Mucosa of stomach (tissue), 1 donor: ENCODE data around the gene DMAP1.

Source experiments
- H3K27me3 ChIP-seq: one replicate; pipeline ENCODE4 v1.7.0; 2013; ENCODE audit warnings: mild to moderate bottlenecking, low read length; ENCODE audit not compliant: control insufficient read depth, insufficient read depth
- H3K36me3 ChIP-seq: one replicate; pipeline ENCODE4 v1.7.0; 2013; ENCODE audit warnings: low read length; ENCODE audit not compliant: control insufficient read depth, insufficient read depth
- H3K4me1 ChIP-seq: one replicate; pipeline ENCODE4 v1.7.0; 2013; ENCODE audit warnings: mild to moderate bottlenecking, low read length; ENCODE audit not compliant: control insufficient read depth, insufficient read depth
- H3K4me3 ChIP-seq: one replicate; pipeline ENCODE4 v1.7.0; 2013; ENCODE audit warnings: low read length
- H3K9ac ChIP-seq: one replicate; pipeline ENCODE4 v1.7.0; 2013; ENCODE audit warnings: mild to moderate bottlenecking, low read length, moderate library complexity
- H3K9me3 ChIP-seq: one replicate; pipeline ENCODE4 v1.7.0; 2013; ENCODE audit warnings: mild to moderate bottlenecking, low read length, moderate library complexity; ENCODE audit not compliant: control insufficient read depth
- donor health status: Pancreatic carcinoma.

Gene DMAP1

GRCh38 chr1:44219301-44219626 lies 6.0 kb downstream of the DMAP1 start:
- Histone ChIP-seq H3K4me1 (peaks cover 11% of the 10 kb centered on the region), H3K9ac (no peak overlapping the region), H3K9me3 (no peaks in the 10 kb centered on the region), H3K4me3 (no peak overlapping the region), H3K27me3 (no peaks in the 10 kb centered on the region), H3K36me3 (peaks cover 6% of the 10 kb centered on the region)

- peaks cover 6% of the 10 kb centered on the region for H3K36me3 ChIP-seq
- H3K27me3 ChIP-seq, result no peaks in the 10 kb centered on the region
Observed at GRCh38 chr1:44220001-44220751, 6.9 kb downstream of the DMAP1 start.

DNA sequence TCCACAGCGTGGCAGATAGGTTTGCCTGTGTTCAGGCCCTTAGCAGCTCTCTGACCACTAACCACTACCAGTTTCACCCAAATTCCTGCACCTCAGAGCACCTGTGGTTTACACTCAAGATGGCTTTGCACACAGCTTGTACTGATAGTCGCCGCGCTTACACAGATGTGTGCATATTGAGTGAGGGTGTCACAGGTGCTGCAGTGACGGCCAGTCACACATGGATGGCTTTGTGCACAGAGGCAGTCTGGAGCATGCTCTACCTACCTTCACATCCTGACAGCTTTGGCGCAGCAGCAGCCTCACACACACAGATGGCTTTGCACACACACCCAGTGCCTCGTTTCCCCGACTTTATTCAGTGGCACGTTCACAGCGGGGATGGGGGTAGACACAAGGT lies 7.5 kb downstream of the DMAP1 start:
- Histone ChIP-seq H3K4me1 (peaks cover 10% of the 10 kb centered on the region), H3K27me3 (no peaks in the 10 kb centered on the region), H3K9ac (no peak overlapping the region), H3K9me3 (no peaks in the 10 kb centered on the region), H3K36me3 (peaks cover 6% of the 10 kb centered on the region), H3K4me3 (no peak overlapping the region)

More at GRCh38 chr1:44220001-44220751, 6.9 kb downstream of the DMAP1 start:
- Histone ChIP-seq H3K9ac (no peak overlapping the region), H3K9me3 (no peaks in the 10 kb centered on the region), H3K4me1 (peaks cover 10% of the 10 kb centered on the region), H3K4me3 (no peak overlapping the region)

DNA sequence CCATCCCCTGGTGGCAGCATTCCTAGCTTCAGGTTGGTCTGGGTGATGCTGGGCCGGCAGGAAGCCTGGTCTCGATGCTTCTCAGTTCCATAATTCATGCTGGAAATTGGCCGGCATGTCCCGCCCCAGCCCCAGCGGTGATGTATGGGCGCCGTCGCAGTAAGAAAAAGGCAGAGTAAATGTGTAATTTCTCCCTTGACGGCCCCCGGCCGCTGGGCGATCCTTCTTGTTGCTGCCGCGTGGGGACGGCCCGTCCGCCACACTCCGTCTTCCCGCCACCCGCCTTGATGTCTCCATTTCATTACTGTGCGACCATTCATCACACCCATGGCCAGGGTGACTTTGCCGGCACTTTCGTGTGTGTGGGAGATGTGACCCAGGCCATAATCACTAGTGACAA lies 8.5 kb downstream of the DMAP1 start:
- H3K9me3 ChIP-seq, result no peaks in the 10 kb centered on the region
- H3K4me3 ChIP-seq, result no peak overlapping the region
- peaks cover 10% of the 10 kb centered on the region for H3K4me1 ChIP-seq
- H3K9ac ChIP-seq, result no peak overlapping the region
- H3K27me3 ChIP-seq, result no peaks in the 10 kb centered on the region
- peaks cover 6% of the 10 kb centered on the region for H3K36me3 ChIP-seq

GRCh38 chr1:44222397-44223186 lies 9.3 kb downstream of the DMAP1 start:
- Histone ChIP-seq H3K9me3 (no peaks in the 10 kb centered on the region), H3K4me3 (no peak overlapping the region), H3K4me1 (peaks cover 7% of the 10 kb centered on the region), H3K36me3 (peaks cover 6% of the 10 kb centered on the region), H3K27me3 (no peaks in the 10 kb centered on the region), H3K9ac (no peak overlapping the region)

DNA sequence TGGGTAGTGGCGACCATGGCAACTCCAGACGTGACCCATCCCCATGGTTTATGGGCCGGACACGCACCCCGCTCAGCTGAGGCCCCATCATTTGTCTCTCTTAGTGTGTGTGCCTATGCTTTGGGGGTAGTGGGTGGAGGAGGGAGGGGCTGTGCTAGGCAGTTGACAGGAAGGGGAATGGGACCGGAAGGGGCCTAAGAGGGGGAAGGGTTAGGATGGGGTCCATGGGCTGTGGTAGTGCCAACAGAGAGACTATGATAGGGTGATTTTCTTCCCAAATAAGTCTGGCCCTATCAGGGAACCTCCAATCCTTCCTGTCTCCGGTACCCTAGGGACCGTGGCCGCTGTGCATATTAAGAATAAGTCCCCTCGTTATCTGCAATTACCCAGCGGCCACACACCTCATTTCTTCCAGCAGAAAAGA lies 9.9 kb downstream of the DMAP1 start:
- H3K27me3 ChIP-seq, result no peaks in the 10 kb centered on the region
- peaks cover 1% of the 10 kb centered on the region for H3K4me1 ChIP-seq
- no peaks in the 10 kb centered on the region for H3K9me3 ChIP-seq
- no peak overlapping the region for H3K4me3 ChIP-seq
- H3K36me3 ChIP-seq, result peaks cover 3% of the 10 kb centered on the region
- no peak overlapping the region for H3K9ac ChIP-seq

DNA sequence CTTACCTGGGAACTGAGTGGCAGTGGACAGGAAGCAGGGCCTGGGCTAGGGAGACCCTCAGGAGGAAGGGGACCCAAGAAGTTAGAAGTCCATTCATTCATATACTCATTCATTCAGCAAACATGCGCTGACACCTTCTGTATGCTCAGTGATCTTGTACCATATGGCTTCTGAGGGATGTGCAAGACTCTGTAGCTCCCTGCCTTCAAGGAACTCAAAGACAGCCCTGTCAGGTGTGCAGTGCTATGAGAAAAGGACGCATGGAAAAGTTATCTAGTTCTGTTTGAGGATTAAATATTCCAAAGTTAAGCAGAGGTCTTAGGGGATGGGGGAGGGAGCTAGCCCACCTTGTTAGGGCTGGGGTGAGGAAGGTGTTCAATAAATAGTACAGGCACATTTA lies 12.5 kb downstream of the DMAP1 start:
- Histone ChIP-seq H3K9ac (no peak overlapping the region), H3K27me3 (no peaks in the 10 kb centered on the region), H3K4me3 (no peak overlapping the region), H3K9me3 (no peaks in the 10 kb centered on the region), H3K36me3 (no peaks in the 10 kb centered on the region), H3K4me1 (no peaks in the 10 kb centered on the region)

GRCh38 chr1:44227211-44227610 lies 13.9 kb downstream of the DMAP1 start:
- no peaks in the 10 kb centered on the region for H3K36me3 ChIP-seq
- no peaks in the 10 kb centered on the region for H3K4me1 ChIP-seq
- no peaks in the 10 kb centered on the region for H3K9me3 ChIP-seq
- no peaks in the 10 kb centered on the region for H3K27me3 ChIP-seq
- no peak overlapping the region for H3K4me3 ChIP-seq
- no peak overlapping the region for H3K9ac ChIP-seq

- no peak overlapping the region for H3K4me3 ChIP-seq
- no peaks in the 10 kb centered on the region for H3K4me1 ChIP-seq
- no peaks in the 10 kb centered on the region for H3K9me3 ChIP-seq
- H3K27me3 ChIP-seq, result no peaks in the 10 kb centered on the region
- no peak overlapping the region for H3K9ac ChIP-seq
- H3K36me3 ChIP-seq, result no peaks in the 10 kb centered on the region
Observed at GRCh38 chr1:44228218-44228617, 14.9 kb downstream of the DMAP1 start.

DNA sequence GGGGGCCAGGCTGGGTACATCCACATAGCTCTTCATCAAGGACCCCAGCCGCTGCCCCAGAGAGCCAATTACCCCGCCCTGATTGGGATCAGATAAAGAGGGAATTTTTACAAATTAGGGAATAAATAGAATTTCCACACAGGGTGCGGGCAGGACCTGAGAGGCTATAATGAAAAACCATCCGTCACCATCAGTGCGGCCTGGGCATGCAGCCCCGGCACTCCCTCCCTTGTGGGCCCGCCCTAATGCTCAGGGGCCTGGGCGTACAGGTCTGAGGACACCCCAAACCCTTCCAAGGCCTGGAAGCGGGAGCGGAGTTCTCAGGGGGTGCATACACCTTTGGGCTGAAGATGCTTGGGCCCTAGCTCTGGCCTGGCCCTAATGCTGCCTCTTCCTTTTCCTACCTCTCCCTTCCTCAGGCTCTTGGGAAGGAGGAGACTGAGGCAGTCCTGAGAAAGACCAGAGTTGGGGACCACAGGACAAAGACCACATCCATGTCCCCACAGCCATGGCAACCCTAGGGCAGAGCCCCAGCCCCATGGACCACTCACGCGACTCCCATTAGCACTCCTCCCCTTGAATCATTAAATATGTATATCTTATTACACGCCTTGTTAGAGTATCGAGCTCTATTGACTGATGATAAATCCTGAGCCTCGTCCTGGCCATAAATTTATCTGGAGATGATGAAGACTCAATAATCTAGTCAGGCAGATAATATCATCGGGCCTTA lies 16.3 kb downstream of the DMAP1 start:
- Histone ChIP-seq H3K4me1 (no peaks in the 10 kb centered on the region), H3K9ac (no peak overlapping the region), H3K9me3 (no peaks in the 10 kb centered on the region)

GRCh38 chr1:44230796-44231195 lies 17.5 kb downstream of the DMAP1 start:
- Histone ChIP-seq H3K4me1 (no peaks in the 10 kb centered on the region), H3K27me3 (no peaks in the 10 kb centered on the region), H3K9ac (no peak overlapping the region), H3K4me3 (no peak overlapping the region), H3K36me3 (no peaks in the 10 kb centered on the region), H3K9me3 (no peaks in the 10 kb centered on the region)

More for the DNA sequence above, 16.3 kb downstream of the DMAP1 start:
- no peak overlapping the region for H3K4me3 ChIP-seq
- H3K27me3 ChIP-seq, result no peaks in the 10 kb centered on the region
- no peaks in the 10 kb centered on the region for H3K36me3 ChIP-seq

DNA sequence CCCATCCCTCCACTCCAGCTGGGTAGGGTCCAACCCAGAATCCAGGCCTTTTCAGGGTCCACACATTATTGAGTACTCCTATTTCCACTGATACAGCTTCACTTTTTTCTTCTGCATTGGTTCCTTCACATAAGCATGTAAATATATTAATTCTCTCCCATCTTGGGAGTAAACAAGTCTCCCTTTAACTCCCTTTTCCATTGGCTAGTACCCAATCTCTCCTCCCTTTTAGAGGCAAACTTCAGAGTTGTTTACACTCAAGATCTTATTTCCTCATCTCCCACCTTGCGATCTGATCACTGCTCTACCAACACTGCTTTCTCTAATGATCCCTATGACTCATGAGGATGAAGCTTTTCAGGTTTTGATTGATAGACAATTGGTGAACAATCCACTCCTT lies 20.3 kb downstream of the DMAP1 start:
- Histone ChIP-seq H3K27me3 (no peaks in the 10 kb centered on the region), H3K4me1 (no peaks in the 10 kb centered on the region), H3K9ac (no peak overlapping the region), H3K9me3 (no peaks in the 10 kb centered on the region), H3K36me3 (no peaks in the 10 kb centered on the region), H3K4me3 (no peak overlapping the region)
